HepG2 (cell line): ENCODE measurements around the gene ME3.

Experiments used
- ATRX ChIP-seq: sonication (generic); formaldehyde crosslinking; IDR thresholded peaks from 2 replicates; pipeline ENCODE4 v1.4.0; 2020; ENCODE audit warnings: missing genetic modification reagents, borderline replicate concordance
- BHLHE40 ChIP-seq: IDR thresholded peaks from 2 replicates; pipeline ENCODE4 v1.6.1; 2011; ENCODE audit warnings: low read length, improper control_type of control experiment
- E2F1 ChIP-seq: sonication (generic); formaldehyde crosslinking; IDR thresholded peaks from 2 replicates; pipeline ENCODE4 v1.5.0; 2020; ENCODE audit warnings: missing genetic modification reagents
- HOXA9 ChIP-seq: sonication (generic); formaldehyde crosslinking; IDR thresholded peaks from 2 replicates; pipeline ENCODE4 v1.8.1; 2022; ENCODE audit warnings: missing genetic modification reagents, mild to moderate bottlenecking, moderate library complexity, borderline replicate concordance
- POLR2A ChIP-seq, 2 experiments: IDR thresholded peaks; 2 replicates each; pipeline ENCODE4 v1.6.1; 2011; ENCODE audit warnings: low read depth in 2 of 2, low read length in 2 of 2, mild to moderate bottlenecking in 1 of 2, moderate library complexity in 1 of 2; ENCODE audit not compliant: insufficient read depth in 1 of 2
- SRSF1 ChIP-seq: fragments of 200-400 bp; formaldehyde crosslinking; optimal IDR thresholded peaks from 2 replicates; pipeline ENCODE3; 2017; ENCODE audit warnings: mild to moderate bottlenecking, low read depth, low read length, moderate library complexity
- TBL1XR1 ChIP-seq: fragments of 150-350 bp; IDR thresholded peaks from 2 replicates; pipeline ENCODE4 v1.6.1; 2014; ENCODE audit warnings: borderline replicate concordance, low read length; ENCODE audit not compliant: partially characterized antibody
- ZNF317 ChIP-seq: sonication (generic); formaldehyde crosslinking; IDR thresholded peaks from 2 replicates; pipeline ENCODE4 v1.5.0; 2020; ENCODE audit warnings: mild to moderate bottlenecking, missing genetic modification reagents
- ZNF432 ChIP-seq: sonication (generic); formaldehyde crosslinking; IDR thresholded peaks from 2 replicates; pipeline ENCODE4 v1.5.0; 2020; ENCODE audit warnings: missing genetic modification reagents, mild to moderate bottlenecking, borderline replicate concordance
- TF ChIP-seq, protein P1 (sequence below): sonication (generic); formaldehyde crosslinking; IDR thresholded peaks from 2 replicates; pipeline ENCODE4 v1.5.0; 2020; ENCODE audit warnings: mild to moderate bottlenecking, missing genetic modification reagents, moderate library complexity
- TF ChIP-seq, protein P2 (sequence below): sonication (generic); formaldehyde crosslinking; IDR thresholded peaks from 2 replicates; pipeline ENCODE4 v1.4.0; 2020; ENCODE audit warnings: missing genetic modification reagents, mild to moderate bottlenecking, borderline replicate concordance

GRCh38 chr11:86538223-86538548 lies 134.2 kb downstream of the ME3 start:
- TF ChIP-seq TBL1XR1 (no peak), E2F1 (no peak), HOXA9 (no peak), ZNF317 (CRISPR knock-in tag) (no peak), ATRX (no peak), ZNF432 (CRISPR knock-in tag) (no peak), BHLHE40 (no peak), POLR2A (IDR thresholded peaks at IDR 0.05; ENCODE audit: insufficient read depth in 1 of 2, low read depth in 2 of 2, low read length in 2 of 2) (no peak), SRSF1 (no peak)
- TF ChIP-seq, protein P1, sequence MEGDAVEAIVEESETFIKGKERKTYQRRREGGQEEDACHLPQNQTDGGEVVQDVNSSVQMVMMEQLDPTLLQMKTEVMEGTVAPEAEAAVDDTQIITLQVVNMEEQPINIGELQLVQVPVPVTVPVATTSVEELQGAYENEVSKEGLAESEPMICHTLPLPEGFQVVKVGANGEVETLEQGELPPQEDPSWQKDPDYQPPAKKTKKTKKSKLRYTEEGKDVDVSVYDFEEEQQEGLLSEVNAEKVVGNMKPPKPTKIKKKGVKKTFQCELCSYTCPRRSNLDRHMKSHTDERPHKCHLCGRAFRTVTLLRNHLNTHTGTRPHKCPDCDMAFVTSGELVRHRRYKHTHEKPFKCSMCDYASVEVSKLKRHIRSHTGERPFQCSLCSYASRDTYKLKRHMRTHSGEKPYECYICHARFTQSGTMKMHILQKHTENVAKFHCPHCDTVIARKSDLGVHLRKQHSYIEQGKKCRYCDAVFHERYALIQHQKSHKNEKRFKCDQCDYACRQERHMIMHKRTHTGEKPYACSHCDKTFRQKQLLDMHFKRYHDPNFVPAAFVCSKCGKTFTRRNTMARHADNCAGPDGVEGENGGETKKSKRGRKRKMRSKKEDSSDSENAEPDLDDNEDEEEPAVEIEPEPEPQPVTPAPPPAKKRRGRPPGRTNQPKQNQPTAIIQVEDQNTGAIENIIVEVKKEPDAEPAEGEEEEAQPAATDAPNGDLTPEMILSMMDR (CRISPR knock-in tag): no peak
- TF ChIP-seq, protein P2, sequence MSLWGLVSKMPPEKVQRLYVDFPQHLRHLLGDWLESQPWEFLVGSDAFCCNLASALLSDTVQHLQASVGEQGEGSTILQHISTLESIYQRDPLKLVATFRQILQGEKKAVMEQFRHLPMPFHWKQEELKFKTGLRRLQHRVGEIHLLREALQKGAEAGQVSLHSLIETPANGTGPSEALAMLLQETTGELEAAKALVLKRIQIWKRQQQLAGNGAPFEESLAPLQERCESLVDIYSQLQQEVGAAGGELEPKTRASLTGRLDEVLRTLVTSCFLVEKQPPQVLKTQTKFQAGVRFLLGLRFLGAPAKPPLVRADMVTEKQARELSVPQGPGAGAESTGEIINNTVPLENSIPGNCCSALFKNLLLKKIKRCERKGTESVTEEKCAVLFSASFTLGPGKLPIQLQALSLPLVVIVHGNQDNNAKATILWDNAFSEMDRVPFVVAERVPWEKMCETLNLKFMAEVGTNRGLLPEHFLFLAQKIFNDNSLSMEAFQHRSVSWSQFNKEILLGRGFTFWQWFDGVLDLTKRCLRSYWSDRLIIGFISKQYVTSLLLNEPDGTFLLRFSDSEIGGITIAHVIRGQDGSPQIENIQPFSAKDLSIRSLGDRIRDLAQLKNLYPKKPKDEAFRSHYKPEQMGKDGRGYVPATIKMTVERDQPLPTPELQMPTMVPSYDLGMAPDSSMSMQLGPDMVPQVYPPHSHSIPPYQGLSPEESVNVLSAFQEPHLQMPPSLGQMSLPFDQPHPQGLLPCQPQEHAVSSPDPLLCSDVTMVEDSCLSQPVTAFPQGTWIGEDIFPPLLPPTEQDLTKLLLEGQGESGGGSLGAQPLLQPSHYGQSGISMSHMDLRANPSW (CRISPR knock-in tag): no peak
